Choroid plexus epithelial cell (primary cell): ENCODE results near the gene ACSL3.

Source experiments
- DNase-seq: peaks from one replicate; pipeline ENCODE4 v3.0.0-alpha.2; 2010; ENCODE audit warnings: low read depth
- H3K4me3 ChIP-seq: 2 replicates; pipeline ENCODE4 v1.5.1; 2011; ENCODE audit warnings: low read depth, mild to moderate bottlenecking, control low read depth, low read length, moderate library complexity
- TF ChIP-seq, protein P1 (sequence below): conservative IDR thresholded peaks from 2 replicates; pipeline ENCODE4 v1.5.1; 2011; ENCODE audit warnings: low read depth, mild to moderate bottlenecking, control low read depth, inconsistent platforms, low read length, moderate library complexity

Gene ACSL3

DNA sequence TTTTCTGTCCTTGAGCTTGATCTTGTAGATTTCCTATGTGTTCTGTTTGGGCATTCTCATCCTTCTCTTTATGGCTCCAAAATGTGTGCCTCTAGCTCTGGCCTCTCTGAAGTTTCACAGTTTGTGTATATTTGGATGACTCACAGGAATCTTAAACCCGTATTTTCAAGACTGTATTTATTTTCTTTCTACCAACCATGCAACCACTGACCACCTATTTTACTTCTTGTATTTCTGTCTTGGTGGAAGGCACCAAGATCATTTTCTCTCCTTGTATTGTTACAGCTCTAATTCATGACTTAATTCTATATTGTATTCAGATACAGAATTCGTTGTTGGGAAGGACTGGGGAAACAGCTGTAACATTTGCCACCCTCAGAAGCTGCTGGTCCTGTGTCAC lies 39.5 kb downstream of the ACSL3 start:
- no peak overlapping the region for H3K4me3 ChIP-seq
- DNase-seq: peak; percentile 77
- TF ChIP-seq, protein P1, sequence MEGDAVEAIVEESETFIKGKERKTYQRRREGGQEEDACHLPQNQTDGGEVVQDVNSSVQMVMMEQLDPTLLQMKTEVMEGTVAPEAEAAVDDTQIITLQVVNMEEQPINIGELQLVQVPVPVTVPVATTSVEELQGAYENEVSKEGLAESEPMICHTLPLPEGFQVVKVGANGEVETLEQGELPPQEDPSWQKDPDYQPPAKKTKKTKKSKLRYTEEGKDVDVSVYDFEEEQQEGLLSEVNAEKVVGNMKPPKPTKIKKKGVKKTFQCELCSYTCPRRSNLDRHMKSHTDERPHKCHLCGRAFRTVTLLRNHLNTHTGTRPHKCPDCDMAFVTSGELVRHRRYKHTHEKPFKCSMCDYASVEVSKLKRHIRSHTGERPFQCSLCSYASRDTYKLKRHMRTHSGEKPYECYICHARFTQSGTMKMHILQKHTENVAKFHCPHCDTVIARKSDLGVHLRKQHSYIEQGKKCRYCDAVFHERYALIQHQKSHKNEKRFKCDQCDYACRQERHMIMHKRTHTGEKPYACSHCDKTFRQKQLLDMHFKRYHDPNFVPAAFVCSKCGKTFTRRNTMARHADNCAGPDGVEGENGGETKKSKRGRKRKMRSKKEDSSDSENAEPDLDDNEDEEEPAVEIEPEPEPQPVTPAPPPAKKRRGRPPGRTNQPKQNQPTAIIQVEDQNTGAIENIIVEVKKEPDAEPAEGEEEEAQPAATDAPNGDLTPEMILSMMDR: no peak

DNA sequence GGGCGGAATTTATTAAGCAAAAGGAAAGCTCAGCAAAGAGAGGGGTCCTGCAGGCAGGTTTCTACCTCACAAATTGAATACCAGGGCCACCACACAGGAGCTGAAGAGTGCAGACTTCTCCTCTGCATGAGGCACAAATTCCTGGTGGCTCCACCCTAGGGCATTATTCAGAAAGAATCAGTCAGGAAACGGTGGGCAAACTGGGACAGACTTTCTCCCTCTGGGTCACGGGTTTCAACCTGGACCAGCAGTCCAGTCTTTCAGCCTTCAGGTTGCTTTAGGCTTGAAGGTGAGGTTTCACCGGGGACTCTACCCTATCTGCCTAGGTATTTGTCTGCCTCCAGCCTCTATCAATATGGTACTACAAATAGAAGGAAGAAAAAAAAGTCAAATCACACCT lies 41.8 kb downstream of the ACSL3 start:
- TF ChIP-seq, protein P1: no peak
- no peak for DNase-seq
- no peak overlapping the region for H3K4me3 ChIP-seq

DNA sequence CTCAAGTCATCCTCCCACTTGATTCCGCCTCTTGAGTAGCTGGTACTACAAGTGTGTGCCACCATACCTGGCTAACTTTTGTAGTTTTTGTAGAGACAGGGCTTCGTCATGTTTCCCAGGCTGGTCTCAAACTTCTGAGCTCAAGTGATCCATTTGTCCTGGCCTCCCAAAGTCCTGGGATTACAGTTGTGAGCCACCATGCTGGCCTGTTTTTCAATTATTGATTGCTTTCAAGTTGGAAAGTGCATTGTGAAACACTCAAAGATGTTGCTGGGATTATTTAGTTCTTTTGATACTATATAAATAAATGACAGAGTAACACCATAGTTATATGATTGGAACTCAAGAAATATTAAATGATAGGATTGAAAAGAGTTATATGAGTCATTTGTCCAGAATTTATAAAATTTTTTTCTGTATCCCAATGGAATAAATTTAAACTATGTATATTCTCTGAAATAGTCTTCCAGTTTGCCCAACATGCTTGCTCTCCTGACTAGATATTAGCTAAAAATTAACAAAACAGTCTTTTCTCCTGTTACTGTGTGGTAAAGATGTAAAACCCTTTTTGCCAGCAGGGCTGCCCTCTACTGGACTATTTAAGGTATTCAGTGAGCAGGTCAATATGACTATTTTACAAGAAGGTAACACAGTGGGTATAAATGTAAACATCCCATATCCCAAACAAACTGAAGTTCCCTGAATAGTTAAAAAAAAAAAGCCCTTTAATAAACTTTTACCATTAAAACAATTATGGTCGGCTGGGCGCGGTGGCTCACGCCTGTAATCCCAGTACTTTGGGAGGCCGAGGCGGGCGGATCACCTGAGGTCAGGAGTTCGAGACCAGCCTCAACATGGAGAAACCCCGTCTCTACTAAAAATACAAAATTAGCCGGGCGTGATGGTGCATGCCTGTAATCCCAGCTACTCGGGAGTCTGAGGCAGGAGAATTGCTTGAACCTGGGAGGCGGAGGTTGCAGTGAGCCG lies 42.7 kb downstream of the ACSL3 start:
- no peak overlapping the region for H3K4me3 ChIP-seq
- TF ChIP-seq, protein P1: peak; percentile 69
- peak; percentile 84 for DNase-seq

DNA sequence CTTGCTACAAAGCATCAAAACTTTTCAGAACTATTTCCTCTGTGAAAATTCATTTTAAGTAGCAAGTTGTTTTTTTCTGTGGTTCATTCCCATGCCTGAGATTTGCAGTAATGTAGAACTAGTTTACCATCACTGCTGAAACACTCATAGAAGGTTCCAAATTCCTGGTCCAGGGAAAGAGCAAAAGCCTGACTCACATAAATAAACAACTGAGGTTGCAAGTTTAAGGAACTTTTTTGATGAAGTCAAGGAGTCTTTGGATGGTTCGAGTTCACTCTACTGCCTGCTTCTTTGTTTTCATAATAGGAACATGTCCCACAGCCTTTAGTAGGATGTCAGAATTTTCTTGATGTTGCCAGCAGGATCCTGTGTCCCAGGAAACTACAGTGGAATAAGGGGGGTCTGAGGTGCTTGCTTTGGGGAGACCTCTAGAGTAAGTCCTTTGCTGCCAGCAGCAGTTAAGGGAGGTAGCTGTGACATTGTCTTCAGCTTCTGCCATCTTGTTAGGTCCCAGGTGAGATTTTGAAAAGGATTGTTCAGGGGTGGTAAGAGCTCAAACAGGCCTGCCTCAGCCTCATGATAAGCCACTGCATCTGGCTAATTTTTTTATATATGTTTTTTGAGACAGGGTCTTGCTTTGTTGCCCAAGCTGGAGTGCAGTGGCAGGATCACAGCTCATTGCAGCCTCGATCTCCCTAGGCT lies 43.9 kb downstream of the ACSL3 start:
- H3K4me3 ChIP-seq: no peak overlapping the region
- TF ChIP-seq, protein P1: no peak
- peak; percentile 91 for DNase-seq

DNA sequence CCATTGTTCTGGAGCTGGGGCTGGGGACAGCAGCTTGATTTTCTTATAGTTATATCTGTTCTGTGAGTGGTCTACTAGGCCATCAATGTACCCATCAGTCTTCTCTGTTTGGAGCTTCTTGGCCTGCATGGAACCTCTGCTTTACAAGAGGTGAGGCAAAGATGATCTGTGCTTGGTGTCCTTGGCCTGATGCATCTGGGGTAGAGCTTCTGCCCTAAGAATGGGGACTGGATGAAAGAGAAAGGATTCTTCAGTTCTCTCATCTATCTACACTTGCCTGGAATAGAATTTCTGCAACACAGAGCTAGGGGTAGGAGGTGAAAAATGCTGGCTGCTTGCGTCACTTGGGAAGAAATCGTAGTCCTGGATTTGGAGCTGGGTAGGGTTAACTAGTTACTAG lies 46.2 kb downstream of the ACSL3 start:
- TF ChIP-seq, protein P1: no peak
- H3K4me3 ChIP-seq: no peak overlapping the region
- no peak for DNase-seq

DNA sequence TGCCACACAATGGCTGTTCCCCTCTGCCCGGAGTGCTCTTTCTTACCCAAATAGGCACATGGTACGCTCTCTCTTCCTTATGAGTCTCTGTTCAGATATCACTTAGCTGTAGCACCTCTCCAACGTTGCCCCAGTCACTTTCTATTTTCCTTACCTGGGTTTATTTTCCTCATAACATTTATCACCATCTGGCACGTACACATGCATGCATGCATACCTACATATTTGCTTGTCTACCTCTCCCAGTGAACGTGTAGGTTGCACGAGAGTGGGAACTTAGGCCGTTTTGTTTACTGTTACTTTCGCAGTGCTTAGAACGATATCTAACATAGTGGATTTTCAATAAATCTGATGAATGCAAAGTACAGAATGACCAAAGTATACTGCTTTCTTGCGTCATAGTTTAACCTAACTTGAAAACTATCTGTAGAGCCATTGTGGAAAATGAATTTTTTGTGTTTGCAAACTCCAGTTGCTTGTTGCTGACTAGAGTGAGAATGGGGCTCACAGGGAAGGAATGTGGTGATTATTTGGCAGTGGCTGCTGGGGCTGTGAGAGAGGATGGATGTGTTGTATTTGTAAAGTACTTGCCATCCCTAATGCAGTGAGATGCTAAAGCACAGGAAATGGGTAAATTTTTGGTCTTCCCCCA lies 47.1 kb downstream of the ACSL3 start:
- no peak overlapping the region for H3K4me3 ChIP-seq
- DNase-seq: peak; percentile 67
- TF ChIP-seq, protein P1: no peak
